K562 (cell line): ENCODE data around the gene SLC49A4. TPM values are rescaled to one million over a fixed set of nuclear protein-coding genes. Genes with fewer than 3 reads are reported as not detected.

ENCODE experiments used
- BRF1 ChIP-seq: IDR thresholded peaks from 3 replicates; pipeline ENCODE4 v1.6.1; 2011; ENCODE audit warnings: borderline replicate concordance, mild to moderate bottlenecking; ENCODE audit not compliant: insufficient read length; ENCODE audit errors: extremely low read depth
- EGR1 ChIP-seq: fragments of 450-650 bp; conservative IDR thresholded peaks from 2 replicates; pipeline ENCODE4 v1.6.1; 2017; ENCODE audit warnings: mild to moderate bottlenecking
- ELF2 ChIP-seq: fragments of 250-450 bp; sonication (Bioruptor Pico); IDR thresholded peaks from 2 replicates; pipeline ENCODE4 v1.5.0; 2021; ENCODE audit warnings: mild to moderate bottlenecking
- ETV6 ChIP-seq, 3 experiments: fragments of 150-350 bp in 1 of 3; sonication (generic) in 1 of 3; formaldehyde crosslinking in 1 of 3; IDR thresholded peaks; 2 replicates each; pipeline versions ENCODE4 v1.6.1 to v1.8.0; 2014 to 2022; ENCODE audit warnings: borderline replicate concordance in 2 of 3, low read depth in 2 of 3, antibody characterized with exemption in 1 of 3, low read length in 1 of 3, mild to moderate bottlenecking in 1 of 3, missing genetic modification reagents in 1 of 3
- FIP1L1 ChIP-seq: fragments of 200-400 bp; formaldehyde crosslinking; IDR thresholded peaks from 2 replicates; pipeline ENCODE4 v1.6.1; 2018; ENCODE audit warnings: mild to moderate bottlenecking, low read depth, low read length; ENCODE audit not compliant: poor library complexity, severe bottlenecking
- FOXM1 ChIP-seq, 2 experiments: fragments of 450-650 bp in 1 of 2; sonication (generic) in 1 of 2; formaldehyde crosslinking in 1 of 2; IDR thresholded peaks; 2 replicates each; pipeline versions ENCODE4 v1.6.1 to v1.9.0; 2017 to 2022; ENCODE audit warnings: low read depth in 2 of 2, mild to moderate bottlenecking in 2 of 2, missing genetic modification reagents in 1 of 2, moderate library complexity in 1 of 2
- GATA2 ChIP-seq: sonication (generic); formaldehyde crosslinking; IDR thresholded peaks from 2 replicates; pipeline ENCODE4 v1.4.0; 2020; ENCODE audit warnings: mild to moderate bottlenecking, missing genetic modification reagents
- IRF2 ChIP-seq: sonication (generic); formaldehyde crosslinking; IDR thresholded peaks from 2 replicates; pipeline ENCODE4 v1.8.1; 2022; ENCODE audit warnings: mild to moderate bottlenecking, missing genetic modification reagents
- JUN ChIP-seq, 2 experiments: sonication (generic) in 1 of 2; formaldehyde crosslinking in 1 of 2; IDR thresholded peaks; 2 replicates each; pipeline versions ENCODE4 v1.6.1 to v1.8.0; 2012 to 2022; ENCODE audit warnings: borderline replicate concordance in 2 of 2, mild to moderate bottlenecking in 2 of 2, improper control_type of control experiment in 1 of 2, low read depth in 1 of 2, low read length in 1 of 2, missing genetic modification reagents in 1 of 2
- L3MBTL2 ChIP-seq: fragments of 450-650 bp; IDR thresholded peaks from 2 replicates; pipeline ENCODE4 v1.6.1; 2016; ENCODE audit warnings: mild to moderate bottlenecking, moderate library complexity
- MCM5 ChIP-seq: fragments of 450-650 bp; IDR thresholded peaks from 2 replicates; pipeline ENCODE4 v1.6.1; 2016; ENCODE audit warnings: low read depth
- NCOA4 ChIP-seq: fragments of 450-650 bp; IDR thresholded peaks from 2 replicates; pipeline ENCODE4 v1.6.1; 2018; ENCODE audit warnings: mild to moderate bottlenecking; ENCODE audit not compliant: partially characterized antibody
- NFE2 ChIP-seq: IDR thresholded peaks from 2 replicates; pipeline ENCODE4 v1.6.1; 2014; ENCODE audit warnings: antibody characterized with exemption, low read depth
- POLR2A ChIP-seq: fragments of 450-650 bp; conservative IDR thresholded peaks from 2 replicates; pipeline ENCODE4 v1.6.1; 2016
- PPARD ChIP-seq: fragments of 250-450 bp; sonication (Bioruptor Pico); IDR thresholded peaks from 2 replicates; pipeline ENCODE4 v1.8.0; 2022; ENCODE audit warnings: inconsistent platforms, mild to moderate bottlenecking, moderate library complexity
- PRMT5 ChIP-seq: sonication (generic); formaldehyde crosslinking; IDR thresholded peaks from 2 replicates; pipeline ENCODE4 v1.5.0; 2020; ENCODE audit warnings: missing genetic modification reagents
- SIX5 ChIP-seq, 2 experiments: IDR thresholded peaks; 2 replicates each; pipeline ENCODE4 v1.6.1; 2011; ENCODE audit warnings: low read length in 2 of 2, borderline replicate concordance in 1 of 2, low read depth in 1 of 2, mild to moderate bottlenecking in 1 of 2, moderate library complexity in 1 of 2; ENCODE audit not compliant: insufficient read depth in 1 of 2
- SRSF9 ChIP-seq: fragments of 200-400 bp; formaldehyde crosslinking; IDR thresholded peaks from 2 replicates; pipeline ENCODE4 v1.6.1; 2017; ENCODE audit warnings: low read depth, low read length, borderline replicate concordance
- ZNF263 ChIP-seq: sonication (generic); formaldehyde crosslinking; IDR thresholded peaks from 2 replicates; pipeline ENCODE4 v1.8.0; 2022; ENCODE audit warnings: mild to moderate bottlenecking, missing genetic modification reagents, borderline replicate concordance
- ZNF311 ChIP-seq: fragments of 250-450 bp; sonication (Bioruptor Pico); IDR thresholded peaks from 2 replicates; pipeline ENCODE4 v1.4.0; 2020; ENCODE audit warnings: mild to moderate bottlenecking, moderate library complexity
- polyA plus RNA-seq, 8 experiments: library from polyadenylated mRNA; depleted of rRNA in 4 of 8; stranded (reverse) in 5 of 8; unstranded in 3 of 8; fragments of >200 nt; fragmentation: Nextera tagmentation in 2 of 8; fragmentation: Illumina TruSeq in 1 of 8; extraction: Ambion mirVana in 2 of 8; extraction: Trizol in 1 of 8; gene quantifications; 2 replicates each; pipeline versions ENCODE4 v1.2.1 to v1.2.3, GENCODE V29; 2011 to 2014; ENCODE audit warnings: inconsistent platforms in 1 of 8, missing spikeins in 1 of 8
- total RNA-seq, 7 experiments: library from RNA; depleted of rRNA in 6 of 7; stranded (reverse); fragments of >200 nt in 6 of 7; fragmentation: Illumina TruSeq in 2 of 7; extraction: Trizol in 2 of 7; gene quantifications; 2 replicates each; pipeline versions ENCODE4 v1.2.1 to v1.2.3, GENCODE V29; 2011 to 2021; ENCODE audit warnings: low replicate concordance in 1 of 7
- TF ChIP-seq, protein P1 (sequence below): fragments of 450-650 bp; formaldehyde crosslinking; conservative IDR thresholded peaks from 2 replicates; pipeline ENCODE4 v1.4.0; 2022; ENCODE audit warnings: mild to moderate bottlenecking, missing genetic modification characterization
- TF ChIP-seq, protein P2 (sequence below): fragments of 450-650 bp; IDR thresholded peaks from one replicate; pipeline ENCODE4 v1.6.1; 2018; ENCODE audit warnings: mild to moderate bottlenecking, moderate library complexity; ENCODE audit not compliant: partially characterized antibody
- TF ChIP-seq, protein P3 (sequence below): fragments of 450-650 bp; IDR thresholded peaks from 2 replicates; pipeline ENCODE4 v1.6.1; 2018; ENCODE audit warnings: mild to moderate bottlenecking, low read depth; ENCODE audit not compliant: partially characterized antibody

The SLC49A4 gene
- total and polyA plus RNA-seq, 9 of the 15 experiments (the other 6 are each of a cell fraction or from before 2014, with no cell fraction given) = 0.15 to 1.3 (median 0.83) TPM

DNA sequence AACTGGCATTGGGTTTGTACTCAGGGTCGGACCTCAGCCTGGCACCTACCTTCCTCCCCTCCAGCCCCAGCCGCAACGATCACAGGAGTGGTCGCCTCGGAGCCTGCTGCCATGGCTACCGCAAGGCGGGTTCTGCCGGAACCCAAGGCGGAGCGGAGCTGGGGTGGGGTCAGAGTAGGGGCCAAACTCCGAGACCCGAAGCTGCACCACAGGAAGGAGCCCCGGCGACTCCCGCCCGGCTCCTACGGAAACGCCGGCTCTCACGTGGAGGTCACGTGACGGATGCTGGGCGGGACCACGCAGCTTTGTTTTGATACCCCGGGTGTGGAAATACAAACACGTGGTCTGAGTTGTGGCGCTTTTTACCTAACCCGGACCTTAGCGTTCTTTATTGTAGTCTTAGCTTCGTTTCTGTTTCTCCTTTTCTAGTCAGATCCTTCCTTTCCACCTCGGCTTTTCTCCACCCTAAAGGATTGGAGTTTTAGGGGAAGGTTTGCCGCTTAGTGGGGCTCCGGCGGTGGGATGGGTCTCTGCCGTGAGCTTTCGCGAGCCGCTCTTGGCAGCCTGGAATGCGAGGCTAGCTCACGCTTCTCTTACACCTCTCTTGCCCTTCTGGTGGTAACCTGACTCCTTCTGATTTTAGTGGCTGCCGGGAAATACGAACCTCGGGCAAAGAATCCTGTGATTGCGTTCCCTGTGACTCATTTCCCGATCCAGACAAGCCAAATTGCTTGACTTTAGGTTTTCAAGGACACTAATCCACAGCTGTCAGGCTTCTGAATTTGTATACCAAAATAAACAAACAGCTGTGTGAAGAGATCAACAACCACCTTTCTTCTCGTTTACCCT, 1.1 kb upstream of the SLC49A4 start, which contains the start of gene HSPBAP1 (continued):
- TF ChIP-seq, protein P1, sequence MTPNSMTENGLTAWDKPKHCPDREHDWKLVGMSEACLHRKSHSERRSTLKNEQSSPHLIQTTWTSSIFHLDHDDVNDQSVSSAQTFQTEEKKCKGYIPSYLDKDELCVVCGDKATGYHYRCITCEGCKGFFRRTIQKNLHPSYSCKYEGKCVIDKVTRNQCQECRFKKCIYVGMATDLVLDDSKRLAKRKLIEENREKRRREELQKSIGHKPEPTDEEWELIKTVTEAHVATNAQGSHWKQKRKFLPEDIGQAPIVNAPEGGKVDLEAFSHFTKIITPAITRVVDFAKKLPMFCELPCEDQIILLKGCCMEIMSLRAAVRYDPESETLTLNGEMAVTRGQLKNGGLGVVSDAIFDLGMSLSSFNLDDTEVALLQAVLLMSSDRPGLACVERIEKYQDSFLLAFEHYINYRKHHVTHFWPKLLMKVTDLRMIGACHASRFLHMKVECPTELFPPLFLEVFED (CRISPR knock-in tag) = no peak
- TF ChIP-seq FIP1L1 = no peak
- TF ChIP-seq ZNF311 (CRISPR knock-in tag) = no peak
- TF ChIP-seq SRSF9 = no peak
- no peak for TF ChIP-seq EGR1
- TF ChIP-seq SIX5 (IDR thresholded peaks at IDR 0.05; ENCODE audit: borderline replicate concordance in 1 of 2, insufficient read depth in 1 of 2, low read depth in 1 of 2, low read length in 2 of 2) = no peak
- TF ChIP-seq BRF1 = no peak
- no peak for TF ChIP-seq FOXM1 (IDR thresholded peaks at IDR 0.05; ENCODE audit: low read depth)
- TF ChIP-seq FOXM1 (CRISPR knock-in tag; IDR thresholded peaks at IDR 0.05; ENCODE audit: low read depth) = 0 out of 2 replicates have a peak, but pooled peaks have one; percentile 25
- no peak for TF ChIP-seq MCM5
- TF ChIP-seq, protein P2, sequence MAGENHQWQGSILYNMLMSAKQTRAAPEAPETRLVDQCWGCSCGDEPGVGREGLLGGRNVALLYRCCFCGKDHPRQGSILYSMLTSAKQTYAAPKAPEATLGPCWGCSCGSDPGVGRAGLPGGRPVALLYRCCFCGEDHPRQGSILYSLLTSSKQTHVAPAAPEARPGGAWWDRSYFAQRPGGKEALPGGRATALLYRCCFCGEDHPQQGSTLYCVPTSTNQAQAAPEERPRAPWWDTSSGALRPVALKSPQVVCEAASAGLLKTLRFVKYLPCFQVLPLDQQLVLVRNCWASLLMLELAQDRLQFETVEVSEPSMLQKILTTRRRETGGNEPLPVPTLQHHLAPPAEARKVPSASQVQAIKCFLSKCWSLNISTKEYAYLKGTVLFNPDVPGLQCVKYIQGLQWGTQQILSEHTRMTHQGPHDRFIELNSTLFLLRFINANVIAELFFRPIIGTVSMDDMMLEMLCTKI = no peak
- TF ChIP-seq ETV6 (IDR thresholded peaks at IDR 0.05; ENCODE audit: borderline replicate concordance in 1 of 2, low read depth in 2 of 2, low read length in 1 of 2) = no peak
- no peak for TF ChIP-seq ETV6 (CRISPR knock-in tag; IDR thresholded peaks at IDR 0.05; ENCODE audit: borderline replicate concordance)
- TF ChIP-seq POLR2A = peak; percentile 62
- TF ChIP-seq PPARD (CRISPR knock-in tag) = no peak
- TF ChIP-seq JUN (IDR thresholded peaks at IDR 0.05; ENCODE audit: borderline replicate concordance, low read depth, low read length) = 0 out of 2 replicates have a peak, but pooled peaks have one; percentile 21
- no peak for TF ChIP-seq JUN (CRISPR knock-in tag; IDR thresholded peaks at IDR 0.05; ENCODE audit: borderline replicate concordance)
- TF ChIP-seq IRF2 (CRISPR knock-in tag) = no peak
- TF ChIP-seq ZNF263 (CRISPR knock-in tag) = no peak; the same call in none of the 2 replicates
- no peak for TF ChIP-seq GATA2
- TF ChIP-seq ELF2 (CRISPR knock-in tag) = no peak
- no peak for TF ChIP-seq PRMT5 (CRISPR knock-in tag)
- no peak for TF ChIP-seq NCOA4
- TF ChIP-seq NFE2 = no peak
- TF ChIP-seq L3MBTL2 = peak; percentile 99
- TF ChIP-seq, protein P3, sequence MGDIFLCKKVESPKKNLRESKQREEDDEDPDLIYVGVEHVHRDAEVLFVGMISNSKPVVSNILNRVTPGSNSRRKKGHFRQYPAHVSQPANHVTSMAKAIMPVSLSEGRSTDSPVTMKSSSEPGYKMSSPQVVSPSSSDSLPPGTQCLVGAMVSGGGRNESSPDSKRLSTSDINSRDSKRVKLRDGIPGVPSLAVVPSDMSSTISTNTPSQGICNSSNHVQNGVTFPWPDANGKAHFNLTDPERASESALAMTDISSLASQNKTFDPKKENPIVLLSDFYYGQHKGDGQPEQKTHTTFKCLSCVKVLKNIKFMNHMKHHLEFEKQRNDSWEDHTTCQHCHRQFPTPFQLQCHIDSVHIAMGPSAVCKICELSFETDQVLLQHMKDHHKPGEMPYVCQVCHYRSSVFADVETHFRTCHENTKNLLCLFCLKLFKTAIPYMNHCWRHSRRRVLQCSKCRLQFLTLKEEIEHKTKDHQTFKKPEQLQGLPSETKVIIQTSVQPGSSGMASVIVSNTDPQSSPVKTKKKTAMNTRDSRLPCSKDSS = no peak
